Measurements from ENCODE around the gene POLRMT. TPM values are rescaled to one million over a fixed set of nuclear protein-coding genes. Genes with fewer than 3 reads are reported as not detected.
"Not testable (repeated sequence)": the region's sequence is repeated elsewhere in the genome, so short reads cannot be mapped to it uniquely, and the experiment has no call there.

The POLRMT gene
- total RNA-seq, 1 donor from 2014 or later = 58.2 TPM

GRCh38 chr19:608155-609003 lies 25.0 kb downstream of the POLRMT start:
- peaks cover 14% of the 10 kb centered on the region for H3K4me1 Mint-ChIP-seq
- no peak for TF ChIP-seq CTCF (IDR thresholded peaks at IDR 0.05)
- DNase-seq (no peak), ATAC-seq (ENCODE audit: low read depth) (no peak)
- H3K27ac Mint-ChIP-seq = no peak overlapping the region
- intact Hi-C loops (cut with micrococcal nuclease) = no loop called here
- H3K4me3 Mint-ChIP-seq = no peak overlapping the region
- ChIA-PET POLR2A (no interaction called here), CTCF (no interaction called here)
- no peaks in the 10 kb centered on the region for H3K27me3 Mint-ChIP-seq
- no peaks in the 10 kb centered on the region for H3K9me3 Mint-ChIP-seq
- H3K36me3 Mint-ChIP-seq (ENCODE audit: low read depth) = no peaks in the 10 kb centered on the region

GRCh38 chr19:607301-608154 lies 25.8 kb downstream of the POLRMT start:
- no peak for DNase-seq
- no peaks in the 10 kb centered on the region for H3K27me3 Mint-ChIP-seq

GRCh38 chr19:605061-605971 lies 28.0 kb downstream of the POLRMT start:
- H3K4me1 Mint-ChIP-seq; intact Hi-C loops (cut with micrococcal nuclease); H3K9me3 Mint-ChIP-seq; H3K36me3 Mint-ChIP-seq (ENCODE audit: low read depth); DNase-seq; POLR2A ChIA-PET; H3K27me3 Mint-ChIP-seq; H3K27ac Mint-ChIP-seq; CTCF ChIA-PET; ATAC-seq (ENCODE audit: low read depth): not testable (repeated sequence)
- H3K4me3 Mint-ChIP-seq = peak overlapping the region; percentile 32

More at GRCh38 chr19:607301-608154, 25.8 kb downstream of the POLRMT start:
- CTCF ChIA-PET = interaction anchor here (1.3 kb wide), 1 partner anchor 127 kb away, joined by 4 read pairs; no protein-coding TSS in a partner anchor
- no peaks in the 10 kb centered on the region for H3K36me3 Mint-ChIP-seq (ENCODE audit: low read depth)
- TF ChIP-seq CTCF (IDR thresholded peaks at IDR 0.05) = no peak
- intact Hi-C loops (cut with micrococcal nuclease) = no loop called here
- no peak for ATAC-seq (ENCODE audit: low read depth)
- peaks cover 14% of the 10 kb centered on the region for H3K4me1 Mint-ChIP-seq
- POLR2A ChIA-PET = no interaction called here
- H3K27ac Mint-ChIP-seq = no peak overlapping the region
- H3K4me3 Mint-ChIP-seq = no peak overlapping the region
- H3K9me3 Mint-ChIP-seq = no peaks in the 10 kb centered on the region

- H3K4me3 Mint-ChIP-seq = no peak overlapping the region
- ATAC-seq (ENCODE audit: low read depth) (peak; percentile 77), DNase-seq (no peak)
- no peak for TF ChIP-seq CTCF (IDR thresholded peaks at IDR 0.05)
- H3K36me3 Mint-ChIP-seq (ENCODE audit: low read depth) = no peaks in the 10 kb centered on the region
- ChIA-PET POLR2A (no interaction called here), CTCF (no interaction called here)
- H3K27me3 Mint-ChIP-seq = no peaks in the 10 kb centered on the region
- H3K9me3 Mint-ChIP-seq = no peaks in the 10 kb centered on the region
- no peak overlapping the region for H3K27ac Mint-ChIP-seq
- intact Hi-C loops (cut with micrococcal nuclease) = no loop called here
- H3K4me1 Mint-ChIP-seq = peaks cover 2% of the 10 kb centered on the region
Measured at GRCh38 chr19:604355-604754, 29.0 kb downstream of the POLRMT start.

GRCh38 chr19:603779-604178 lies 29.6 kb downstream of the POLRMT start:
- H3K36me3 Mint-ChIP-seq (ENCODE audit: low read depth); H3K4me1 Mint-ChIP-seq; CTCF ChIA-PET; POLR2A ChIA-PET; H3K27me3 Mint-ChIP-seq; DNase-seq; intact Hi-C loops (cut with micrococcal nuclease); H3K27ac Mint-ChIP-seq; H3K4me3 Mint-ChIP-seq; H3K9me3 Mint-ChIP-seq: not testable (repeated sequence)
- ATAC-seq (ENCODE audit: low read depth) = peak; percentile 55

GRCh38 chr19:603302-603639 lies 30.1 kb downstream of the POLRMT start:
- H3K27me3 Mint-ChIP-seq; H3K4me1 Mint-ChIP-seq; ATAC-seq (ENCODE audit: low read depth); intact Hi-C loops (cut with micrococcal nuclease); CTCF ChIA-PET; H3K9me3 Mint-ChIP-seq; H3K27ac Mint-ChIP-seq; POLR2A ChIA-PET; H3K36me3 Mint-ChIP-seq (ENCODE audit: low read depth); H3K4me3 Mint-ChIP-seq; DNase-seq: not testable (repeated sequence)
